Subcutaneous abdominal adipose tissue (tissue), 5 donors: ENCODE data around the gene WIPF2.

Experiments
- H3K27ac ChIP-seq: one replicate; pipeline ENCODE4 v1.7.0; 2013; ENCODE audit warnings: low read depth, mild to moderate bottlenecking, inconsistent platforms, low read length, moderate library complexity
- H3K27me3 ChIP-seq, 5 donors: one replicate each; pipeline ENCODE4 v1.7.0; 2013; ENCODE audit warnings: low read length in 5 of 5, inconsistent platforms in 1 of 5; ENCODE audit not compliant: control insufficient read depth in 5 of 5, insufficient read depth in 4 of 5
- H3K36me3 ChIP-seq, 5 donors: one replicate each; pipeline ENCODE4 v1.7.0; 2013; ENCODE audit warnings: low read length in 5 of 5; ENCODE audit not compliant: control insufficient read depth in 5 of 5, insufficient read depth in 5 of 5
- H3K4me1 ChIP-seq, 5 donors: one replicate each; pipeline ENCODE4 v1.7.0; 2013; ENCODE audit warnings: low read length in 5 of 5, mild to moderate bottlenecking in 3 of 5, moderate library complexity in 1 of 5; ENCODE audit not compliant: control insufficient read depth in 5 of 5, insufficient read depth in 5 of 5
- H3K4me3 ChIP-seq, 5 donors: one replicate each; pipeline ENCODE4 v1.7.0; 2013; ENCODE audit warnings: low read length in 5 of 5, low read depth in 1 of 5
- H3K9ac ChIP-seq, 5 donors: one replicate each; pipeline ENCODE4 v1.7.0; 2013; ENCODE audit warnings: low read length in 5 of 5, mild to moderate bottlenecking in 4 of 5, moderate library complexity in 3 of 5
- H3K9me3 ChIP-seq, 5 donors: one replicate each; pipeline ENCODE4 v1.7.0; 2013; ENCODE audit warnings: low read length in 5 of 5; ENCODE audit not compliant: control insufficient read depth in 5 of 5
- donor health status: healthy.
- donor health status: healthy.
- donor health status: healthy.
- donor health status: healthy.
- donor health status: healthy.

The WIPF2 gene

GRCh38 chr17:40244255-40244654 lies 25.2 kb downstream of the WIPF2 start:
- Histone ChIP-seq H3K27ac (peak overlapping the region; percentile 7), H3K9me3 (no peaks in the 10 kb centered on the region), H3K9ac (no peak overlapping the region), H3K27me3 (no peaks in the 10 kb centered on the region), H3K4me3 (no peak overlapping the region), H3K36me3 (no peaks in the 10 kb centered on the region), H3K4me1 (peaks cover 0 to 10% (median 6%) of the 10 kb centered on the region in 5 donors)

DNA sequence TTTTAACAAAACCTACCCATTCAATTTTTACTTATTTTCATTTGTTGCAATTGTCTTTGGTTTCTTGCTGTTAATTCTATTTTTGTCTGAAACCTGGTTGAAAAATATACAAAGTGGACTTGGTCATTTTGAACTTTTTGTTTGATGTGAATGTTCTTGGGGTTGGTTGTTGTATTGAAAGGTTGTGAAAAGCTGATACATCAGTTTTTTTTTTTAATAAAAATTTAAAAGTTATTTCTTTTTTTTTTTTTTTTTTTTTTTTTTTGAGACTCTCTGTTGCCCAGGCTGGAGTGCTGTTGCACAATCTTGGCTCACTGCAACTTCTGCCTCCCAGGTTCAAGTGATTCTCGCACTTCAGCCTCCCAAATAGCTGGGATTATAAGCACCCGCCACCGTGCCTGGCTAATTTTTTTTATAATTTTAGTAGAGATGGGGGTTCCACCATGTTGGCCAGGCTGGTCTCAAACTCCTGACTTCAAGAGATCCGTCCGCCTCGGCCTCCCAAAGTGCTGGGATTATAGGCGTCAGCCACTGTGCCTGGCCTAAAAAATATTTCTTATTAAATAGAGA lies 28.9 kb downstream of the WIPF2 start:
- Histone ChIP-seq H3K27me3 (no peaks in the 10 kb centered on the region), H3K9ac (no peak overlapping the region), H3K36me3 (no peaks in the 10 kb centered on the region), H3K4me1 (peaks cover 0 to 13% (median 9%) of the 10 kb centered on the region in 5 donors), H3K4me3 (no peak overlapping the region), H3K9me3 (no peaks in the 10 kb centered on the region), H3K27ac (no peak overlapping the region)

- no peaks in the 10 kb centered on the region for H3K9me3 ChIP-seq
- no peak overlapping the region for H3K9ac ChIP-seq
- H3K36me3 ChIP-seq = no peaks in the 10 kb centered on the region
- no peaks in the 10 kb centered on the region for H3K27me3 ChIP-seq
- H3K27ac ChIP-seq = no peak overlapping the region
- no peak overlapping the region for H3K4me3 ChIP-seq
- H3K4me1 ChIP-seq = peaks cover 0 to 13% (median 9%) of the 10 kb centered on the region in 5 donors
Measured at GRCh38 chr17:40248507-40248906, 29.4 kb downstream of the WIPF2 start.

DNA sequence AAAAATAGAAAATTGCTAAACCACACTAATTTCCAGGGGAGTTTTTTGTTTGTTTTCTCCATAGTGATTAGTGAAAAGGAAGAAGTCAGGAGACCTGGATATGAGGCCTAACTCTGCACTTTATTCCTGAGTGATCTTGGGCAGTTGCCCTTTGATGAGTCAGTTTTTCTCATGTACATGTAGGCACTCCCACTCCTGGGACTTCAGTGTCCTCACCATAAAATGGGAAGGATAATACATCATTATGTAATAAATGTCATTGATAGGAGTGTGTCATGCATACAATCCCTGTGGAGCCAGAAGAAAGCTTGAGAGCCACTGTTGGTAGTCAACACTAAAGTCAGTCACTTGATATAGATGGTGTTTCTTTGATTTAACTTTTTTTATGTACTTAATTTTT lies 32.5 kb downstream of the WIPF2 start:
- Histone ChIP-seq H3K9ac (peak overlapping the region in 1 of 5 donors; percentile 44), H3K4me1 (peaks cover 0 to 13% (median 8%) of the 10 kb centered on the region in 5 donors), H3K27me3 (no peaks in the 10 kb centered on the region), H3K9me3 (no peaks in the 10 kb centered on the region), H3K27ac (peak overlapping the region; percentile 58), H3K4me3 (no peak overlapping the region), H3K36me3 (peaks cover 2 to 5% (median 3%) of the 10 kb centered on the region in 5 donors)

- H3K9me3 ChIP-seq = no peaks in the 10 kb centered on the region
- no peak overlapping the region for H3K4me3 ChIP-seq
- H3K27ac ChIP-seq = no peak overlapping the region
- H3K27me3 ChIP-seq = no peaks in the 10 kb centered on the region
- H3K9ac ChIP-seq = no peak overlapping the region
- H3K4me1 ChIP-seq = peaks cover 0 to 13% (median 8%) of the 10 kb centered on the region in 5 donors
- H3K36me3 ChIP-seq = peaks cover 8 to 22% (median 17%) of the 10 kb centered on the region in 5 donors
Measured at GRCh38 chr17:40253565-40253964, 34.5 kb downstream of the WIPF2 start.

DNA sequence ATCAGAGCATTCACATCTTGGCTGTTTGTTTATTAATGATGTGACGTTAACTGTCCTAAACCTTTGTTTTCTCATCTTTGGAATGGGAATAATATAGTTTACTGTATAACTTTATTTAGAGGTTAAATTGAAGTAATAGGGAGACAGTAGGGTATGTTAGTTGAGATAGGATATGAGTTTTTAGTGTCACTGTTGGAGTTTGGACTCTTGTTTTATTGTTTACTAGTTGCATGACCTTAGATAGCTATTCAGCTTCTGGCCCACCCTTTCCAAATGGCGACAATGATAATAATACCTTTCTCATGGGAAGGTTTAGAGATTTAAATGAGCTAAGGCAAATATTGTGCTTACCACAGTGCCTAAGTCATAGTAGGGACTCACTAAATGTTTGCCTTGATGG lies 40.4 kb downstream of the WIPF2 start:
- peaks cover 18 to 63% (median 50%) of the 10 kb centered on the region in 5 donors for H3K36me3 ChIP-seq
- H3K27ac ChIP-seq = no peak overlapping the region
- no peaks in the 10 kb centered on the region for H3K4me1 ChIP-seq
- H3K4me3 ChIP-seq = no peak overlapping the region
- no peaks in the 10 kb centered on the region for H3K9me3 ChIP-seq
- no peak overlapping the region for H3K9ac ChIP-seq
- no peaks in the 10 kb centered on the region for H3K27me3 ChIP-seq

GRCh38 chr17:40260528-40260927 lies 41.4 kb downstream of the WIPF2 start:
- Histone ChIP-seq H3K4me1 (no peaks in the 10 kb centered on the region), H3K27me3 (no peaks in the 10 kb centered on the region), H3K36me3 (peaks cover 22 to 73% (median 60%) of the 10 kb centered on the region in 5 donors), H3K9ac (no peak overlapping the region), H3K9me3 (no peaks in the 10 kb centered on the region), H3K27ac (no peak overlapping the region), H3K4me3 (no peak overlapping the region)

GRCh38 chr17:40264458-40265185 lies 45.5 kb downstream of the WIPF2 start:
- H3K4me3 ChIP-seq = no peak overlapping the region
- no peaks in the 10 kb centered on the region for H3K9me3 ChIP-seq
- no peak overlapping the region for H3K27ac ChIP-seq
- no peaks in the 10 kb centered on the region for H3K27me3 ChIP-seq
- no peak overlapping the region for H3K9ac ChIP-seq
- H3K4me1 ChIP-seq = no peaks in the 10 kb centered on the region
- H3K36me3 ChIP-seq = peaks cover 24 to 74% (median 60%) of the 10 kb centered on the region in 5 donors

- Histone ChIP-seq H3K9me3 (no peaks in the 10 kb centered on the region), H3K9ac (no peak overlapping the region), H3K4me3 (no peak overlapping the region), H3K4me1 (no peaks in the 10 kb centered on the region), H3K27ac (no peak overlapping the region), H3K36me3 (peaks cover 22 to 68% (median 56%) of the 10 kb centered on the region in 5 donors), H3K27me3 (no peaks in the 10 kb centered on the region)
Measured at GRCh38 chr17:40265337-40265736, 46.2 kb downstream of the WIPF2 start.

DNA sequence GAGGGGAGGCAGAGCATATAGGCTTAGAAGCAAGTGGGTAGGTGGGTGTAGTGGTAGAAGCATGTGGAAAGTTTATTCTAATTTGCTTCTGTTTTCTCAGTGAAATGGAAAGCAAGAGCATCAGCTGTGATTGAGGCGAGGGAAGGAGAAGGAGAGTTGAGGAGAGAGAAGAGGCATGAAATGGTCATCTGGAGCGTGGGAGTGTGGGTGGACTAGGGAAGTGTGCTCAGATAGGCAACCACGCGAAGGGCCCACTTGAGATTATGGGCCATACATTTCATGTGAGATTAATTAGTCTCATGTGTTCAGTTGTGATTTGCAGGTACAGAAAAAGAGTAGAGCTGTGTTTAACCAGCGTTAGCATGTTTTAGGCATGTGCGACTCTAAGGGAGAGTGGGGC lies 47.8 kb downstream of the WIPF2 start:
- Histone ChIP-seq H3K27ac (no peak overlapping the region), H3K27me3 (no peaks in the 10 kb centered on the region), H3K4me3 (no peak overlapping the region), H3K9me3 (no peaks in the 10 kb centered on the region), H3K9ac (no peak overlapping the region), H3K36me3 (peaks cover 22 to 66% (median 58%) of the 10 kb centered on the region in 5 donors), H3K4me1 (no peaks in the 10 kb centered on the region)
